ENCODE data around the gene CTU2.
"Not testable (repeated sequence)": the region's sequence is repeated elsewhere in the genome, so short reads cannot be mapped to it uniquely, and the experiment has no call there.

Gene CTU2

DNA sequence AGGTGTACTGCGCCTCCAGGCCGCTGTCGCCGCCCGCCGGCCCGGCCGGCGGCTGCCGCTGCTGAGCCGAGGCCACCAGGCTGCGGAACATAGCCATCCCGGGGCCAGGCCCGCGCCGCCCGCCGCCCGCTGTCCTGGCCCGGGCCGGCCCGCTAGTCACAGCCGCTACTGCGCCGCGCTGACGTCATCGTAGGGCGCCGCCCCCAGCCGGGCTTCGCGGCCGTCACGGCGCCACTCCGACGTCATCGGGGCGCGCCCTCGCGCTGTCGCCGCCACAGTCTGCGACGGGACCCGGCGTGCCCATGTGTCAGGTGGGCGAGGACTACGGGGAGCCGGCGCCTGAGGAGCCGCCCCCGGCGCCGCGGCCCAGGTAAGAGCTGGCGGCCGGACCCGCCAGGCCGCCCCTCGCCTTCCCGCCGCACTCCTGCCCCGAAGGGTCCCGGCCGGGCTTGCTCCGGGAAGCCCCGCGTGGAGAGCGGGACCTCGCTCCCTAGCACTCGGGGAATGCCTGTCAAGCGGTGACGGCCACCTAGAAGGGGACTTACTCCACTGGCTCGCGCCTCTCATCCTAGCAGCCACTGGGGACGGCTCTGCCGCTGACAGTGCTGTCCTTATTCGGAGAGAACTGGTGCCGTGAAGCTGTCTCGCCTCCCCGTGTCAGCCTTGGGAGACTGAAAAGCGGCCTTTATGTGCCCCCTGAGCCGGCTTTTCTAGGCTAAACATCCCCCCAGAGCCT lies at the start of gene CTU2, which contains the start of gene RNF166:
Gene CTU2, plus strand, starts transcription at position 275 of the 736 bp plus-strand sequence. Its CDS starts 28 bp downstream, at position 303.
Gene RNF166, minus strand, starts transcription at position 180 of the 736 bp plus-strand sequence. Its CDS starts 83 bp downstream, at position 97.
- Histone ChIP-seq H3K4me1 (ENCODE audit: insufficient read depth, low read length) (no peaks in the 10 kb centered on the region), H3K9ac (ENCODE audit: low read depth, low read length) (peak within 1 kb of the TSS; percentile 92), H3K36me3 (ENCODE audit: insufficient read depth, low read length) (no peaks in the 10 kb centered on the region), H3K9me3 (ENCODE audit: control insufficient read depth, insufficient read depth, low read length) (no peaks in the 10 kb centered on the region)

DNA sequence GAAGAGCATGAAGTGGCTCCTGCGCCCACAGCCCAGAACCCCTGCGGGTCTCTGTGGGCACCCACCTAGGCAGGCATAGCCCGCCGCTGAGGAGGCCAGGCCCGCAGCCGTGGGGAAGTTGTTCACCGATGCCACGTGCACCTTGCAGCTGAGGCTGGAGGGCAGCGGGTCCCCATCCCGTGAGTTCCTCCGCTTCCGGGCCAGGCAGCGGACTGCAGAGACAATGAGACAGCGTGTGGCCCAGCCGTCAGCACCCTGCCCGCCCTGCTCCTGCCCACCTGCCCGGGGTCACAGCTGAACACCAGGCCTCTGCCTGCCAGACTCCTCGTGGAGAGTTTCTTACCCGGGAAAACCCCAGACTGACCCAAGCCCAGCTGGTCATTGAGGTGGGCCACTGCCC lies 48.9 kb upstream of the CTU2 start:
- Histone ChIP-seq H3K9ac (ENCODE audit: low read depth, low read length) (no peak overlapping the region), H3K9me3 (ENCODE audit: control insufficient read depth, insufficient read depth, low read length) (no peaks in the 10 kb centered on the region), H3K36me3 (ENCODE audit: insufficient read depth, low read length) (no peaks in the 10 kb centered on the region), H3K4me1 (ENCODE audit: insufficient read depth, low read length) (no peaks in the 10 kb centered on the region)

DNA sequence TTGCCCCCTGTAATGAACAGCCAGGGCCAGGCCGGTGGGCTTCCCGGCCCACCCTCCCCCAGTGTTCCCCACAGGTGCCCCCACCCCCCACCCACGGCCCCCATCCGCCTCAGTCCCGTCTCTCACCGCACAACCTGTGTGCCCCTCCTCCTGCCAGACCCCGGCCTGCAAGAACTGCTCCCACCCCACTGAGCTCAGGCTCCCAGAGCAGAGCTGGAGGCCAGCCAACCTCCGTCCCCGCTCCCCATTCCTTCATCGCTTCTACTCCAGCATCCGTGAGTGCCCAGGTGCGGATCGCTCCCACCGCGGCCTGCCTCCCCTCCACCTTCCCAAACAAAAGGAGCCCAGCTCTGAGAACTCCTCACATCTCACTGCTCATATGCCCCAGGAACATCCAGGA lies 47.6 kb upstream of the CTU2 start:
- no peaks in the 10 kb centered on the region for H3K36me3 ChIP-seq (ENCODE audit: insufficient read depth, low read length)
- no peaks in the 10 kb centered on the region for H3K4me1 ChIP-seq (ENCODE audit: insufficient read depth, low read length)

DNA sequence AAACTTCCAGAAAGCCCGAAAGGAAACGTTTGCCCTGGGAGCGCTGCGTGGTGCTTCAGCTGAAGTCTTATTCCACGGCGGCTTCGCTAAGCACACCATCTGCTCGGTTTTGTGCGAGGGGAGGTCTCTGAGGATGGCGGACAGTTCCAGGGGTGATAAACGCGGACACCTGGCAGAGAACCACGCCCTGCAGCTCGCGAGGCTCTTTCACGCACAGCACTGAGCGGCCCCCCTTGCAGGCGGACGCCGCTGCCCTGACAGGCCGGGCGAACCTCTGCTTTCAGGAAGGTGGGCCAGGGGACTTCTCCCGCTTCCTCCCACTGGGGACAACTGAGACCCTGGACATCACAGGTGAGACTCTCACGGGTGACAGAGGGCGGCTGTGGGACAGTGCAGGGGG lies 47.1 kb upstream of the CTU2 start:
- H3K4me1 ChIP-seq (ENCODE audit: insufficient read depth, low read length): no peaks in the 10 kb centered on the region
- H3K36me3 ChIP-seq (ENCODE audit: insufficient read depth, low read length): no peaks in the 10 kb centered on the region
- H3K9ac ChIP-seq (ENCODE audit: low read depth, low read length): no peak overlapping the region
- no peaks in the 10 kb centered on the region for H3K9me3 ChIP-seq (ENCODE audit: control insufficient read depth, insufficient read depth, low read length)

More for the DNA sequence above, 47.6 kb upstream of the CTU2 start:
- no peak overlapping the region for H3K9ac ChIP-seq (ENCODE audit: low read depth, low read length)
- H3K9me3 ChIP-seq (ENCODE audit: control insufficient read depth, insufficient read depth, low read length): no peaks in the 10 kb centered on the region

DNA sequence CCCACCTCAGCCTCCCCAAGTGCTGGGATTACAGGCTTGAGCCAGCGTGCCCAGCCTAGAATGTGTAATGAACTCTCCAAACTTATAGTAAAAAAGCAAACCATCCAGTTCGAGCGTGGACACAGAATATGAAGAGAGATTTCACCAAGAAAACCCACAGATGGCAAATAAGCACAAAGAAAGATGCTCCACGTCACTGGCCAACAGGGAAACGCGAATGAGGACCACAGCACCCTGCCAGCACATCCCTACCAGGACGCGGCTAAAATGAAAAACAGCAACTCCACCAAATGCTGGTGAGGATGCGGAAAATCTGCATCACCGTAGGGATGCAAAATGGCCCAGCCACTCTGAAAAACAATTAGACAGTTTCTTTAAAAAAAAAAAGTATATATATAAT lies 44.8 kb upstream of the CTU2 start:
- H3K36me3 ChIP-seq (ENCODE audit: insufficient read depth, low read length): no peaks in the 10 kb centered on the region
- H3K9ac ChIP-seq (ENCODE audit: low read depth, low read length): no peak overlapping the region
- H3K9me3 ChIP-seq (ENCODE audit: control insufficient read depth, insufficient read depth, low read length): no peaks in the 10 kb centered on the region
- H3K4me1 ChIP-seq (ENCODE audit: insufficient read depth, low read length): no peaks in the 10 kb centered on the region

DNA sequence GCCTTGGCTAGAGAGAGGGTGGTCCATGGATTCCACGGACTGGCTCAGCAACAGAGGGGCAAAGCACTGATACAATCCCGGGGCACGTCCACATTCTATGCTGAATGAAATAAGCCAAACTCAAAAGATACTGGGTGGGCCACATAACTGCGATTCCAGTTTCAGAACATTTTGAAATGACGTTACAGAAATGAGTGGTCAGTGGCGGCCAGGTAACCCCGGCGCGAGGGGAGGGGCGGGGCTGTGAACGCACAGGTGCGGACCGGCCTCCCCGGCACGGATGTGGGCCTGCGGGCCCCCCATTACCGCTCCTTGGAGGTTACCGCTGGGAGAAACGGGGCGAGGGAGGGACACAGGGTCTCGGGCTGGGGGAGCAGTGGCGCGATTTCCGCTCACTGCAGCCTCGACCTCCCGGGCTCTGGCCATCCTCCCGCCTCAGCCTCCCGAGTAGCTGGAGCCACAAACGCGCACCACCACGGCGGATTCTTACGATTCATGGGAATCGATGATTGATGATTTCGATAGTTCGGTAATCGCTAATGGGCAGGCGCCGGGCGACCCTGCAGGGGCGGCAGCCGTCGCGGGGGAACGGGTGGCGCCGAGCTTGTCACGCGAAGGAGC lies 44.0 kb upstream of the CTU2 start:
- peak overlapping the region; percentile 52 for H3K9ac ChIP-seq (ENCODE audit: low read depth, low read length)
- no peaks in the 10 kb centered on the region for H3K36me3 ChIP-seq (ENCODE audit: insufficient read depth, low read length)
- H3K4me1 ChIP-seq (ENCODE audit: insufficient read depth, low read length): no peaks in the 10 kb centered on the region
- no peaks in the 10 kb centered on the region for H3K9me3 ChIP-seq (ENCODE audit: control insufficient read depth, insufficient read depth, low read length)

DNA sequence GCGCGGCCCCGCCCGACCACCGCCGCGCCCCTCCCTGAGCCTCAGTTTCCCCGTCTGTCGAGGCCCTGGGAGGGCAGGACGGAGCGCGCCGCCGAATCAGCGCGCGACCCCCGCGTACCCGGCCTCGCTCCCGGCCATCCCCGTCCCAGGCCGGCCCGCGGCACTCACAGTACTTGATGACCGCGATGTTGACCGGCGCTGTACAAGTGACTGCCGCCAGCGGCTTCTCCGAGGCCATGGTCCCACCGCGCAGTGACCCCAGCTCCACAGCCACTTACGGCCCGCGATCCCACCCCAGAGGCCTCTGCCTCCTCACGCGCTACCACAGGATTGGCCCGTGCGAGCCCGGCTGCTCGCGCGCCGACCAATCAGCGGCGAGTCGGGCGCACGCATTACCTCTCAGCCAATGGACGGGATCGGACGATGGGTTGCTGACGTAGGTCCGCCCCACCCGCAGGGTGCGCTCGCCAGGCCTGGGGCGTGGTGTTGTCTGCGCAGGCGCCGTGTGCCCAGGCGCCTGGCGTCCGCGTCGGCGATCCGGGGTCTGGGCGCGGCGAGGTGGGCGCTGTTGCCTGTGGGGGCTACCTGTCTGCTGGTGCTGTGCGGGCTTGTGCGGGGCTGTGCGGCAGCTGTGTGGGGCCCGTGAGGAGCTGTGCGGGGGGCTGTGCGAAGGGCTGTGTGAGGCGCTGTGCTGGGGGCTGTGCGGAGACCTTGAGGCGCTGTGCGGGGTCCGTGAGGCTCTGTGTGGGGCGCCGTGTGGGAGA lies 43.3 kb upstream of the CTU2 start, which contains the start of gene MVD:
Gene MVD, minus strand, starts transcription at position 249 of the 764 bp plus-strand sequence. Its CDS starts 11 bp downstream, at position 238.
- no peaks in the 10 kb centered on the region for H3K4me1 ChIP-seq (ENCODE audit: insufficient read depth, low read length)
- H3K36me3 ChIP-seq (ENCODE audit: insufficient read depth, low read length): no peaks in the 10 kb centered on the region
- no peaks in the 10 kb centered on the region for H3K9me3 ChIP-seq (ENCODE audit: control insufficient read depth, insufficient read depth, low read length)
- peak within 1 kb of the TSS; percentile 52 for H3K9ac ChIP-seq (ENCODE audit: low read depth, low read length)

DNA sequence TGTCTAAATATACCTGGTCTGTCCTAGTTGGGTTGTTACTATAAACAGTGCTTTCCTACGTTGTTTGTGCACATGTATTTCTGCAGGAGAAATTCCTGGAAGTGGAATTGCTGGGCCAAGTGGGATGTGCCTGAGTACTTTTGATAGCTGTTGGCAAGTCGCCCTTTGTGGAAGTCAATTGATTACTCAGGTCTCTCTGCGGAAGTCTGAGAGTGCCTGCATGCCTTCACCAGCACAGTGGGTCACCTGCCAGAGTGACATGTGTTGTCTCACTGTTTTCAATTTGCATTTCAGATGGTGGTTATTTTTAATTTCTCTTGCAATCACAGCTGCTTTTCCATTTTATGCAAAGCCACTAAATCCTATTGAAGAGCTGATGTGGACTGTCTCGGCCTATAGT lies 41.2 kb upstream of the CTU2 start:
- no peaks in the 10 kb centered on the region for H3K36me3 ChIP-seq (ENCODE audit: insufficient read depth, low read length)
- no peaks in the 10 kb centered on the region for H3K4me1 ChIP-seq (ENCODE audit: insufficient read depth, low read length)
- no peak overlapping the region for H3K9ac ChIP-seq (ENCODE audit: low read depth, low read length)
- no peaks in the 10 kb centered on the region for H3K9me3 ChIP-seq (ENCODE audit: control insufficient read depth, insufficient read depth, low read length)

DNA sequence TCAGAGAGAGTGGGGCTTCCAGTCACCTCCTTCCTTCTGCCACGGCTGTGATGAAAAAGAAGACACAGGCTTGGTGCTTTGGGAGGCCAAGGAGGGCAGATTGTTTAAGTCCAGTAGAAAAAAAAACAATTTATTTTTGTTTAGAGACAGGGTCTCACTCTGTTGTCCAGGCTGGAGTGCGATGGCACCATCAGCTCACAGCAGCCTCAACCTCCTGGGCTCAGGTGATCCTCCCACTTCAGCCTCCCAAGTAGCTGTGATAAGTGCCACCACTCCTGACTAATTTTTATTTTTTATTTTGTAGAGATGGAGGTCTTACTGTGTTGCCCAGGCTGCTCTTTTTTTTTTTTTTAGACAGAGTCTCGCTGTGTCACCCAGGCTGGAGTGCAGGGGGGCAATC lies 40.7 kb upstream of the CTU2 start:
- H3K4me1 ChIP-seq (ENCODE audit: insufficient read depth, low read length): no peaks in the 10 kb centered on the region
- no peaks in the 10 kb centered on the region for H3K9me3 ChIP-seq (ENCODE audit: control insufficient read depth, insufficient read depth, low read length)
- no peaks in the 10 kb centered on the region for H3K36me3 ChIP-seq (ENCODE audit: insufficient read depth, low read length)
- no peak overlapping the region for H3K9ac ChIP-seq (ENCODE audit: low read depth, low read length)

DNA sequence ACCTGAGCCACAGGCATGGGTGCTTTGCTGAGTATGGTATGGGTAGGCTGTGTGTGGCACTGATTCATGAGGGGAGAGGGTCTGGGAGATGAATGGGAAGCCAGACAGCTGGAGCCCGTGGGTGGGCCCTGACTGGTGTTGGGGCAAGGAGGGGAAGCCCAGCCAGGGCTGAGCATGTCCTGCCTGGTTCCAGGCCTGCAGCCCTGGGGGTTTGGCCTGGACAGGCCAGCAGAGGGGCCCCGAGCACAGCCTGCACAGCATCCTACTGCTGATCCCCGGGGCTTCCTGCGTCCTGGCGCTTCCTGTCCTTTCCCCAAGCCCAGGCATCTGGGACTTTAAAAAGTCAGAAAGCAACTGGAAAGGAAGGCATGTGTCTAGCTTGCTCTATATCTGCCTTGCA lies 38.8 kb upstream of the CTU2 start:
- Histone ChIP-seq H3K9ac (ENCODE audit: low read depth, low read length) (no peak overlapping the region), H3K9me3 (ENCODE audit: control insufficient read depth, insufficient read depth, low read length) (no peaks in the 10 kb centered on the region), H3K4me1 (ENCODE audit: insufficient read depth, low read length) (no peaks in the 10 kb centered on the region), H3K36me3 (ENCODE audit: insufficient read depth, low read length) (no peaks in the 10 kb centered on the region)

DNA sequence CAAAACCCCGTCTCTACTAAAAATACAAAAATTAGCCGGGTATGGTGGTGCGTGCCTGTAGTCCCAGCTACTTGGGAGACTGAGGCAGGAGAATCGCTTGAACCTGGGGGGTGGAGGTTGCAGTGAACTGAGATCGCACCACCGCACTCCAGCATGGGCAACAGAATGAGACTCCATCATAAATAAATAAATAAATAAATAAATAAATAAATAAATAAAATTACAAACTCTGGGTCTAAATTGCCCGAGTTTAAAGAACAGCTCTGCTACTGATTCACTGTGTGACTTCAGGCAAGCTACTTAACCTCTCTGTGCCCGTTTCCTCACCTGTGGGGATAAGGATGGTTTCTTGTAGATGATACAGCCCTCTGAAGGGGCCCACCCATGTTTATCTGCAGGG lies 36.8 kb upstream of the CTU2 start:
- H3K9me3 ChIP-seq (ENCODE audit: control insufficient read depth, insufficient read depth, low read length); H3K9ac ChIP-seq (ENCODE audit: low read depth, low read length); H3K36me3 ChIP-seq (ENCODE audit: insufficient read depth, low read length); H3K4me1 ChIP-seq (ENCODE audit: insufficient read depth, low read length): not testable (repeated sequence)

DNA sequence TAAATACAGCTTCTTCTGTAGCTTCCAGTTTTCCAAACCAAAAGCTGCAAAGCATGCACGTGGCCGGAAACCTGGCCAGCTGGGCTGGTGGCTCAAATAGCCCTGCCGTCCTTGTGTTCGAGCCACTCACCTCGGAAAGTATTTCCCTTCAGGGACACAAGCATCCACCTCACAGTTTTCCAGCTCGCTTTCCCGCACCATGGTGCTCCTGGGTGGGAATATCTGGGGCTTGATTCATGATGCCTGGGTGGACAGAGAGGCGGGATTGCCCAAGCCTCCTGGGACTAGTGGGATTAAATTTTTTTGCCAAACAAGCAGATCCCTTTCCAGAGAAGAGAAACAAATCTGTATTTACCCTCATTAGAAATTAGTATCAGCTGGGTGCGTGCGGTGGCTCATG lies 36.3 kb upstream of the CTU2 start:
- no peaks in the 10 kb centered on the region; the same call in 1 of the 2 replicates for H3K4me1 ChIP-seq (ENCODE audit: insufficient read depth, low read length)
- no peaks in the 10 kb centered on the region for H3K36me3 ChIP-seq (ENCODE audit: insufficient read depth, low read length)

DNA sequence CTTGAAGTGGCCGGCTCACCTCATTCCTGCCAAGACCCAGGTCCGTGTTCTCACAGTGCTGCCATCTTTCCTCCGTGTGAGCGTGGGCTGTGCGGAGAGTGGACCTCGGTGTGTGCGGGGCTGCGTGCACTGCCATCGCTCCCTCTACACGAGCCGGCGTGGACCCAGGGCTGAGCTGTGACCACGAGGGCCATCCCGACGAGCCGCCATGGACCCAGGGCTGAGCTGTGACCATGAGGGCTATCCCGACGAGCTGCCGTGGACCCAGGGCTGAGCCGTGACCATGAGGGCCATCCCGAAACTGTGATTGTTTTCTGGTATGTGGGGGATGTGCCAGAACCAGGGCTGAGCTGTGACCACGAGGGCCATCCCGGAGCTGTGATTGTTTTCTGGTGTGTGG lies 34.5 kb upstream of the CTU2 start:
- no peaks in the 10 kb centered on the region for H3K9me3 ChIP-seq (ENCODE audit: control insufficient read depth, insufficient read depth, low read length)
- no peaks in the 10 kb centered on the region for H3K36me3 ChIP-seq (ENCODE audit: insufficient read depth, low read length)
- no peaks in the 10 kb centered on the region; the same call in 1 of the 2 replicates for H3K4me1 ChIP-seq (ENCODE audit: insufficient read depth, low read length)
- no peak overlapping the region for H3K9ac ChIP-seq (ENCODE audit: low read depth, low read length)

More for the DNA sequence above, 36.3 kb upstream of the CTU2 start:
- Histone ChIP-seq H3K9ac (ENCODE audit: low read depth, low read length) (no peak overlapping the region), H3K9me3 (ENCODE audit: control insufficient read depth, insufficient read depth, low read length) (no peaks in the 10 kb centered on the region)

DNA sequence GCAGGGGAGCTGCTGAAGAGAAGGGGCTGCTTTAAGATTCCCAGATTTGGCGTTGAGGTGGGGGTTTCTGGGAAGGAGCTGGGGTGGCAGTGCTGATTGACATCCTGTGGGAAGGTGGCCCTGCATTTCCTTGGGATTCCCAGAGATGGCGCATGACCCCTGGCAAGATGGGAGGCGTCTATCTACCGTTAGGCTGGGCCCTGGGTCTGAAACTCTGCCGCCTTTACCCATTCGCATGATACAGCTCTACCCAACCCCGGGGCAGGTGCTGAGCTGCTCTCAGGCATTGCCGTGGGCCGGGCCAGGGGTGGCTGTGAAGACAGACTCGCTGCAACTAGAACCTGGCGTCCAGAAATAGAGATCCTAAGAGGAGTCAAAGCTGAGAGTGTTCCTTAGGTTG lies 33.5 kb upstream of the CTU2 start:
- Histone ChIP-seq H3K9me3 (ENCODE audit: control insufficient read depth, insufficient read depth, low read length) (no peaks in the 10 kb centered on the region), H3K9ac (ENCODE audit: low read depth, low read length) (no peak overlapping the region), H3K36me3 (ENCODE audit: insufficient read depth, low read length) (no peaks in the 10 kb centered on the region), H3K4me1 (ENCODE audit: insufficient read depth, low read length) (no peaks in the 10 kb centered on the region; the same call in 1 of the 2 replicates)

Data from ES-I3 (cell line).